HuH-7 (cell line): Measurements from ENCODE around the gene ZNF778.

Experiments used
- DNase-seq: peaks from one replicate; pipeline ENCODE4 v3.0.0; 2011; ENCODE audit warnings: low spot score

Gene ZNF778

DNA sequence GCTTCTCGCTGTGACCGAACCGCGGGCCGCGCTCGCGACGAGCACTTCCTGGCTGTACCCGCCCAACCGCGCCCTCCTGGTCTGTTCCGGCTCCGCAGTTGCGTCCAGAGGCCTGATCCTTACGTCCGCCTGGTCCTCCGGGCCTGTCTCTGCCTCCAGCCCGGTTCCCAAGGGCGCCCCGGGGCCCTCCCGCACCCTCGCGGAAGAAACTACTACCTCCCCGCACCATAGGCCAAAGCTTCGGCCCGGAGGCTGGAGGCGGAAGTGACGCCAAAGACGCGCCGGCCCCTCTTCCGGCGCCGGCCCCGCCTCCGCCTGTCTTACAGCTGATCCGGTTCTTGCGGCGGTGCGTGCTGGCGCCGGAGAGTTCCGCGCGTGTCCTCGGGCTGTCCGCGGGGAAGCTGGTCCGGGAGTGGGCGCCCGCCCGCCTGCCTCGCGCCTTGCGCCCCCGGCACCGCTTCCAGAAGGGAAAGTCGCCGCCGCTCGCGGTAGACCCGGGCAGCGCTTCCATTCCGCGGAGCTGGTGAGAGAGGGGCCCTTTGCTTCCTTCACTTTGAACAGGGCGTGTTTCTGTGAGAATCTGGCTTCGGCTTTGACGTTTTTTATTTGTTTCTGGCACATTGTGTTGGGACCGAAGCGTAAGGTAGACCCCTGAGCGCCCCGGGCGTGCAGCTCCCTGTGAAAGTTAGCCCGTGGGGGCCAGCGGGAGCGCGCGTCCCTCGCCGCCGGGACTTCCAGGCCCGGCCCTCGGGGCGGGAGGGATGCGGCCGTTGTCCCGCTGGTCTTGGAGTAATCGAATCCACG lies at the start of gene ZNF778:
Gene ZNF778, plus strand, starts transcription at position 316 of the 804 bp plus-strand sequence. CDS start 3,425 bp downstream, outside the sequence.
- DNase-seq, result peak; percentile 98

DNA sequence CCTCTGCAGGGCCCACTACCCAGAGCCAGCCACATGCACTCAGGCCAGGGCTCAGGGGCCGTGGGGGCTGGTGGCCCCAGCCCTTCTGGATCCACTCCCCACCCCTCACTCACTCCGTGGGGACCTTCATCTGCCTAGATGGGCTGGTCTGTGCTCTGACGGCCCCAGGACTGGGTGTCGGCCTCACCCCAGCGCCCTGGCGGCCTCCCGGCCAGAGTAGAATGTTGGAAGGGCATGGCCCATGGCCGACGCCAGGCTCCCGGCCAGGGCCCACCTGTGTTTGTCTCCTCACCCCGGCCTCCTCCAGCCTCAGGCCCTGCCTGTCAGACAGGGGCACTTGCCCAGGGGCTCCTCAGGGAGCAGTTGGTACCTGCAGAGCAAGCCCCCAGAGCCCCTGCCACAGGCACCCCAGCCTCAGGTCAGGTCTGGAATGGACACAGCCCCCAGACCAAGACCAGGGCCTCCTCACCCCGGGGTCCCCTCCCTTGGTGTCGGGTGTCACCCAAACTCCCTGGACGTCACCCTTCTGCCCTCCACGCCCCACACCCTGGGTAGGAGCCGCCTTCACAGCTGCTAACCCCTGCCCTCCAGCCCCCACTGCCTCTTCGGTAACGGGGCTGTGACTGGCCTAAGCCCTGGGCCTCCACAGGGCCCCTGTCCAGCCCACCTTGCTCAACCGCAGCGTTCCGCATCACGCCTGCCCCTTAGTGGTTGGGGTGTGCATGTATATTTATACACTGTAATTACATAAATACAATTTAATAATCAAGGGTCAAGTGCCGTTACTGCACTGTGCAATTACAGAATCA lies 48.9 kb upstream of the ZNF778 start:
- DNase-seq, result no peak

DNA sequence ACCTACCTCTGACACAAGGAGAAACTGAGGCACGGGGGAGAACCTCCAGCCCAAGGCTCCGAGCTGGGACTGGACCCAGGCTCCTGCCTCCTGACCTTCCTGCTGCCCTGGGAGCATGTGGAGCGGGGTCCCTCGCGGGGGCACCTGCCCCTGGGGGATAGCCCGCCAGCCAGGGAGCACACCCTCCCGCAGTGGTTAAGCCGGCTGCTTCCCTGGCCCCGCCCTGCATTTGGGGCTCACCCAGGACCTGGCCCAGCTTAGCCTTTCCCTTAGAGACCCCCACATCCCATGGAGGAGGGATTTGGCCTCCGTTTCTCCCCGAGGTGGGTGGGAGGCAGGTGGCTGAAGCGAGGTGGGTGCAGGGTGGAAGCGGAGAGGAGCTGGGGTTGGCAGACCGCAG lies 47.7 kb upstream of the ZNF778 start:
- DNase-seq, result no peak

DNA sequence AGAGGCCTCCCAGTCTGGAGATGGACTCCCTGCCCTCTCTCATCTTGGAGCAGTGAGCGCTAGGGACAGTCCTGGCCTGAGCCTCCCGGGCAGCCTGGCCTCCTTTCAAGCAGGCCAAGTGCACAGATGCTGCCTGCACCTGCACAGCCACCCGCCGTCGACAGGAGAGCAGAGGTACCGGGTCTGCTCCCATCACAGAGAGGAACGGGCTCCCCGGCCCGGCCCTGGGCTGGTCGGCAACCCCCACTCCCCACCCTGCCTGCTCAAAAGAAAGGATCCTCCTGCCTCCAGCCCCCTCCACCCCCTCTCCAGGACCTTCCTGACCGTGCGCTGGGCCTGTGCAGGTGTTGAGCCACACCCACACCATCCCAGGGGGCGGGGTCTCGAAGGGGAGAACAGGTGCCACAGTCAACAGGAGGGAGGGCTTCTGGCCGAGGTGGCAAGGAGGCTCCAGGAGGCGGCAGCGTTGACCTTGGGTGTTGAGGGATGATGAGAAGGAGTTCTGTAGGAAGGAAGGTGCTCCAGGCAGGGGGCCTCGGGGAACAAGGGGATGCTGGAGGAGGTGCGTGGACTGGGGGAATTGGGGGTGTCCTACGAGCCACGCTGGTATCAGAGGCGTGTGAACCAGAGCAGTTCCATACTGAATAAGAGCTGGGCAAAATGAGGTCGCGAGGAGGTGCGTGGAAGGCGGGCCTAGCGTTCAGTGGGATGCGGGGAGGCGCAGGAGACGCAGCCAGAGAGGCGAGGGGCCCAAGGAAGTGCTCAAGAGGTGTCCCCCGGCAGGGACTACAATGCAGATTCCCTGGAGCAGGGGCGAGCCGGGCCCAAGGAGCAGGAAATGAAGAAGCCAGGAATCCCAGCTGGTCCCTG lies 46.9 kb upstream of the ZNF778 start:
- DNase-seq, result no peak

DNA sequence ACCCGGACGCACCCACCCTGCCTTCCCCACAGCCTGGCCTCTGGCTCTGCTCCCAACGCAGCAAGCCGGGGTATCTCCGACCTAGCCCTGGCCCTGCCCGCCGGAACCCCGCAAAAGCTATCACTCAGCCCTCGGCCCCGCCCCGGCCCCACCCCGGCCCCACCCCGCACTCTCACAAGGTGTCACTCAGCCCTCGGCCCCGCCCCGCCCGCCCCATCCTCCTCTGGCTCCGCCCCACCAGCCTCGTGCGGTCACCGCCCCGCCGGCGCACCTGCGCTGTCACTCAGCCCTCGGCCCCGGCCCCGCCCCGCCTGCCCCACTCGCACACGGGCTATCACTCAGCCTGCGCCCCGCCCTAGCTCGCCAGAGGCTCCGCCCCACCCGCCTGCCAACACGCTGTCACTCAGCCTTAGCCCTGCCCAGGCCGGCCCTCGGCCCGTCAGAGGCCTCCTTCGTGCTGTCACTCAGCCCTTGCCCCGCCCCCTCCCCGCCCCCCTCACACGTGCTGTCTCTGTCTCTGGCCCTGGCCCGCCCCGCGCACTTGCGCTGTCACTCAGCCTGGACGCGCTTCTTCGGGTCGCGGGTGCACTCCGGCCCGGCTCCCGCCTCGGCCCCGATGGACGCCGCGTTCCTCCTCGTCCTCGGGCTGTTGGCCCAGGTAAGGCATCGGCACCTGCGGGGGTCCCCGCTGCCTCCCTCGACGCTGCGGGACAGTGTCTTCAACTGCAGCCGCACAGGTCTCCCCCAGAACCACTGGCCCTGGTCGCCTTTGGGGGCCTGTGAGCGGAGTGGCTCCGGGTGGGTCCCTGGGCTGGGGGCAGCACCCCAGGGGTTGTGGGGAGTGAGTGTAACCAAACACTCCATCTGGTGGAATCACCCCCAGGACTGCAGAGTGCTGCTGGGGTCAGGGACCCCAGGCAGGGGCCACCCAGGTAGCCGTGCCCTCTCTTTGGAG lies 46.0 kb upstream of the ZNF778 start, which contains the start of gene CDH15:
Gene CDH15, plus strand, starts transcription at position 533 of the 955 bp plus-strand sequence. Its CDS starts 84 bp downstream, at position 617.
- peak; percentile 100 for DNase-seq

DNA sequence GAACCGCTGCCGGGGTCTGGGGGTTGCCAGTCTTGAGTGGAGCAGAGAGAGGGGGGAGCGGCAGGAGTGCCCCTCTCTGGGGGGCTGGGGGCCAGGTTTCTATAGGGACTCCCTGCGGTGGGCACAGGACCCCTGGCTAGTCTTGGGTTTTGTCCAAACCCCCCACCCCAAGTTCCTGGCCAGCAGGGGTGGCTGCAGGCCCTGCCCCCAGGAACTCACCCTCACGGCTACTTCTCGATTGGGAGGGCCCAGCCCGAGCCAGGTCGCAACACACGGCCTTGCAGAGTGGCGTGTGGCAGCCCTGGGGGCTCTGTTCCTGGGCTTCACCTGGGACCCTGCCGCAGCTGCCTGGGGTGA lies 45.4 kb upstream of the ZNF778 start:
- DNase-seq, result no peak

DNA sequence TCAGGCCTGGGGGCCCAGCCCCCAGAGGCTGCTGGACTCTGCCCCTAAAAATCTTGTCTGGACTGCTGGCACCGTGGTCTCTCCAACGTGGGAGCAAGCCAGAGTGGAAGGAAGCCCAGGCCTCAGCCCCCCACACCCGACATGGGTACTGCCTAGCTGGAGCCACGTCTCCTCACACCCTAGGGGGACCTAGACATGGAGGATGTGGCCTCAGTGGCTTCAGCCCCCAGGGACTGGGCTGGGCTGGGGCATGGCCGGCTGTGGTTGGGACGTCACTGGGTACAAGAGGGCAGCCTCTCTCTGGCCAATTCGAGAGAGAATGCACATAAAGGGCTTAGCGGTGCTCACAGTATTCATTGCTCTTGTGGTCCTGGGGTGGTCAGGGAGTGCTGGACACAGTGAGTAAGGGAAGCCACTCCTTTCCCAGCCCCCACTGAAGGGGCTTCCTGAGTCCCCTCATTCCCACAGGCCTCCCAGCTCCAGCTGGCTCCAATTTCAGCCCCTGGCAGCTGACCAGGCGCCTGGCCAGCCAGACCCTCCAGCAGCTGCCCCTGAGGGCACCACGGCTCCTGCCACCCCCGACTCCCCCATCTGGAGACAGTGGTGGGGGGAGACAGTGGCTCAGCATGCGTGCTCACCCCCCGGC lies 44.9 kb upstream of the ZNF778 start:
- no peak for DNase-seq

DNA sequence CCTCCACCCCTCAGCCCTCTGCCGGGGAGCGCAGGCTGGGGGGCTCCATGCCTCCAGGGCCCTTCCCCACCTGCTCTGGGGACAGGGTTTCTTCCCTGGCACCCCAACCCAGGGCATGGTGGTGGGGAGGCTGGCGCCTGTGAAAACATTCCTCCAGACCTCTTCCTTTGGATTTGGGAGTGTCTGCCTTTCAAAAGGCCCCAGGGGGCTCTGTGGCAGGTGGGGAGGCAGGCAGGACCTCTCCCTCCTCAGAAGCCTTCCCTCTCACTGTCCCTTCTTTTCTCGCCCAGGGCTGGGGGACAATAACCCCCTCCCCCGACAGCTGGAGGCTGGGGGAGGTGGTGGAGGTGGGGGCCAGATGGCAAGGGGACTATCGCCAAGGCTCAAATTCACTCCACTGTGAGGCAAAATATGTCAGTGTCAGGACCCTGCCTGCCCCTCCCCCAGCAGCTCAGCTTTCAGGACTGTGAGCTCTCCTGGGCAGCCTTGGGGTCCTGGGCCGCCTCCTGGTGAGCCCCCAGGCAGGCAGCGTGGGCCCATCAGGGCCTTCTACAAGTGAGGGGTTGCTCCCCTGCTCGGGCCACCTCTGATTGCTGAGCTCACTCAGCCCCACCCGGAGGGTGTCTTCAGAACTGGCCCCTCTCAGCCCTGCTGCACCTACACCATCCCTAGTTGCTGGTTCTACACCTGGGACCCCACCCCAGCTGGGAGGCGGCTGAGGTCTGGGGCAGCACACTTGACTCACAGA lies 44.2 kb upstream of the ZNF778 start:
- no peak for DNase-seq

DNA sequence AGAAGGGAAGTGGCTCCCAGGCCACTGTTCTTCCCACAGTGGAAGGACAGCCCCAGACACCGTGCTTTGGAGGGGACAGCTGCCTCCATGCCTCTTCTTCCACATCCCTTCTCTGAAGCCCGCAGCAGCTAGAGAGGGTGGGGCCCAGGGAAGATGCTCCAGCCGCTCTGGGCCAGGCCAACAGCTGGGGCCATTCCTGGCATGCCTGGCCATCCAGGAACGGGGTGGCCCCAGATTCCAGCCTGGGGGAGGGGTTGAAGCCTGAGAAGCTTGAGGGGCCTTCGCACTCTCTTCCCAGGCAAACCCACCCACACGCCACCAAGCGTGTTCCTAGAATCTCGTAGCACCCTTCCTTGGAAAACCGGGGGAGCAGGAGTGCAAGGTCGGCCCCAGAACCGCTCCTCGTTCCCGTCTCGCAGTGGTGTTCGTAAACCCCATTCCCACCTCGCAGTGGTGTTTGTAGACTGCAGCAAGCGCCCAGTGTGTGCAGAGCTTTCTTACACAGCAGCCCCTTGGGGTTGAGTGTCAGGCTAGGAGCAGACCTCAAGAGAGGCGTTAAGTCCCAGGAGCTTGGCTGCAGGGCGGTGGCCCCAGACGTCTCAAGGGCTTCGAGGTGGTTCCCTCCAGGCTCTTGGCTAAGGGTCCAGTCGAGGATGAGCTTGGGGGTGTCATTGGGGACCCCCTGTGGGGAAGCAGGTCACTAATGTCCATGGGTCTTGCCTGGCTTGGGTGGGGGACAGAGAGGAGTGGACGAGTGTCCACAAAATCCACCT lies 43.3 kb upstream of the ZNF778 start:
- no peak for DNase-seq

DNA sequence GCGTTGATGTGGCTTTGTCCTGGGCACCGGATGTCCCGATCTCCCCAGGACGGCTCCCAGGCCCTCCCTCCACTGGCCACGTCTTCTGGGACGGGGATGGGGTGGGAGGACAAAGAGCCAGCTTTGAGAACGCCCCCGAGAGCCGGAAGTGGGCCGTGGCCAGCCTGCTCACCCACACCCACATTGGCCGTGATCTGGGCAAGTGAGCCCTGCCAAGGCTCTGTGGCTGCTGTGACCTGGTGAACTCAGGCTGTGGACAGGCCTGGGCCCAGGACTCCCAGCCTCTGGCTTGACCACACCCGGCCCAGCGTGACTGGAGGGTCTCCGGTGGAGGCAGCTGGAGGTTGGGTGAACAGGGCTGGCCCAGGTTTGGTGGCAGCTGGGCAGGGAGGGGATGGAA lies 42.6 kb upstream of the ZNF778 start:
- DNase-seq, result no peak

DNA sequence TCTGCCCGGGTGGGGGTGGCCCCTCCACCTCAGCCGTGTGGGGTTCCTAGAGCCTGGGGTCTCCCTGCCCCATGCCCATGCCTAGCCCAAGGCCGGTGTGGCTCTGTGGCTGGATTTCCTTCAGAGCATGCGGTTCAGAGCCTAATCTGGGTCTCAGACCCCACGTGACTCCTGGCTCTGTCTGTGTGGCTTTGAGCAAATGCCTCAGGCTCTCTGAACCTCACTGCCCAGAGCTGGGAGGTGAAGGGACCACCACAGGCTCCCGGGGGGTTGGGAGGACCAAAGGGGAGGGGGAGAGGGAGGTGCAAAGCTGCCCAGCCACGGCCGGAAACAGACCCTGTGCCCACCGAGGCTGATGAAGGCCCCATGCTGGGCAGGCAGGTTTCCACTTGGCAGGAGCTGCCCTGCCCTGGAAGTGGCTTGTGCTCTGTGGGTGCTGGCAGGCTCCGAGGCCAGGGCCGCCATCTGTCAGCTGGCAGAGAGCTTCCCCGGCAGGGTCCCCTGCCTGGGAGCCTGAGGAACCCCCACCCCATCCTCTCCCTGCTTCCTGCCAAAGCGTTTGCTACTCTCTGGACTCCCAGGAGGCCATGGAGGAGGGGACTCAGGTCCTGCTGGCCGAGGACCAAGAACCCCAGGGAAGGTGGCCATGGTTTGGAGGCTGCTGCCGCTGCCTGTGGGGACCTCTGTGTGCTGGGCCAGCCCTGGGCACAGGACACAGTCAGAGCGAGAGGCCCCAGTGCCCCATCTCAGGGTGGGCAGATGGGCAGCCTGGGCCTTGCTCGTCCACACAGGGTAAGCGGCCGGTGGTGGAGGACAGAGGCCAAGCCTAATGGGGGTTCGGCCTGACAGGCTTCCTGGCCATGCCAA lies 42.0 kb upstream of the ZNF778 start:
- no peak for DNase-seq

DNA sequence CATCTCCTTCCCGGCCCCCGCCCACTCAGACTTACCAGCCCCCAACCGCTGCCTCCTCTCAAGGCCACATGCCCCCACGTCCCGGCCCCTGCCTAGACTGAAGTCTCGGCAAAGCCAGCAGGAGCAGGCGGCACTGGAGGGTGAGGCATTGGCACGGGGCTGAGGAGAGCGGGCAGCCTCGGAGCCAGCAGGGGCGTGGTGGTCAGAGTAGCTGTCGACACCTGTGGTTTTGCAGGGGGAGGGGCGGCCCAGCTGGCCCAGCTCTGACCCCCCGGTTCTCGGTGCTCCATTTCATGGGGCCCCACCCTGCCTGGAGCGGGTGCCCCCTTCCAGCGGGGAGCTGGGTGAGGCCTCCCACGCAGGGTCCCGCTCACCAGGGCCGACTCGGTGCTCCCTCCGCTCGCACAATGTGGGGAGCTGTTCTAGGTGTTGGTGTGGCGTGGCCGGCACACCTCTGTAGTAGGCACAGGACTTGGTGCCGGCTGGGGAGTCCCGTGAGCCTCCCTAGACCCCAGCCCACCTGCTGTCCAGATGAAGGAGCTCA lies 41.3 kb upstream of the ZNF778 start:
- DNase-seq, result no peak

DNA sequence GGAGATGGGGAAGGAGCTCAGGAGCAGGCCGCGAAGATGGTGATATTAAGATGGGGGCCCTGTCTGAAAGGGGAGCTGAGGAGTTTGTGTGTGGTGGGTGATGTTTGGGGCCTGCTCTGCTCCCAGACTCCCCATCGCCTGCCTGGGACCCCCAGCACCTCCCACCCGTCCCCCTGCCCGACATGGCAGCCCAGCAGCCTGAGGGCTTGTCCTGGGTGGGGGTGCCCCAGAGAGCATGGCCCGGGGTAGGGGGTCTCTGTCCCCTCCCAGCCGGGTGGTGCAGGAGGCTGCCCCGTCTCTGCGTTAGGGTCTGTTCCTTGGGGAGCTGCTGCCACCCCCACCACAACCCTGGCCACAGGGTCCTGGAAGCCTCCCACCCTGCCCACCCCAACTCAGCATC lies 40.8 kb upstream of the ZNF778 start:
- DNase-seq, result no peak

DNA sequence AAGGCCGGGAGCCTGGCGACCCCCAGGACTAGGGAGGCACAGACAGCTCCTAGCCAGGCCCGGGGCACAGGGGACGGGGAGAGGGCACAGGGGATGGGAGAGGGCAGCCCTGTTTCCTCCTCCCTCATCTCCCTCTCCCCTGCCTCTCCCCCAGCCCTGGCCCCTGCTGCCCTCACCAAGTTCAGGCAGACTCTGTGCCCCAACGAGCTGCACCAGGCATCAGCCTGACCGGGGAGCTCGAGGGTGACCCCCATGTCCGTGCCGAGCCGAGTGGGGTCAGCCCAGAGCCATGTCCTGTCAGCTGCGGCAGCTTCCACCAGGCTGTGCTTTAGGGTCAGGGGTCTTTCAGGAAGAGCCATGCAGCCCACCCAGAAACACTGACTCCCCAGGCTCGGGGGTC lies 40.0 kb upstream of the ZNF778 start:
- DNase-seq, result no peak

DNA sequence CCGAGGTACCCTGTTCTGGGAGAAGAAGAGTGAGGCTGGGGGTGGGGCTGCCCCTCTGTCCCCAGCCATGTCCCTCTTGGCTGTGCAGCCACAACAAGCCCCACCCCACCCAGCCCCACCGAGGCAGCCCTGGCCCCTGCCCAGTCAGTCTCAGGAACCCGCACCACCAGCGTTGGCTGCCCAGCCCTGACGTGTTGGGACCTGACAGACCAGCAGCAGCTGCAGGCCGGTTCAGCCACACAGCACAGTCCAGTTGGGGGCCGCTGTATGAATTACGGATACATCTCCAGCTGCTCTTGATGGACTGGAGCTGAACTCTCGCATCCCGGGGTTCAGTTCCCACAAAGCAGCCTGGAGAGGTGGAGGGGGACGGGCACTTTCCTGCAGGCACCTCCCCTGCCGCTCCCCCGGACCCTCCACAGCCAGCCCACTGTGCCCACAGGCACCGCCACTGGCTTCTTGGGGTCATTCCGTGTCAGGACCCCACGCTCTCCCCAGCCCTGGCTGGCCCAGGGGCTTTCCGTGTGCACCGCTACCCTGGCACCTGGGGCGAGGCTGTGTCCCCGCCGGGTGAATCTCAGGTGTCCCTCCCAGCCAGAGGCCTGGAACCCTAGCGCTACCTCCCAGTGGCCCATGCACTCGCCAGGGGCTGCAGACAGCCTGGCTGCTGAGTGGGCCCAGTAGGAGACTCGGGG lies 38.9 kb upstream of the ZNF778 start:
- no peak for DNase-seq

DNA sequence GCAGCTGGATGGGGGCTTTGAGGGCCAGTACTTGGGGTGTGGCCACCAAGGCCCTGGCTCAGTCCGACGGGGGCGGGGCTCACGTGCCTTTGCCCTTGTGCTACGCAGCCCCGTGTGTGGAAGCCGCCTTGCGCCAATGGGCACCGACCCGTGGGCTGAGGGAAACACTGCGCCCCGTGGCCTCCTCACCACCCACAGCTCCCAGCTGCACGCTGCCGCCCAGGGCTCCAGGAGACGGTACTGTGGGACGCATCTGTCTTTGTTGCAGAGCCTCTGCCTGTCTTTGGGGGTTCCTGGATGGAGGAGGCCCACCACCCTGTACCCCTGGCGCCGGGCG lies 38.4 kb upstream of the ZNF778 start:
- DNase-seq, result no peak

DNA sequence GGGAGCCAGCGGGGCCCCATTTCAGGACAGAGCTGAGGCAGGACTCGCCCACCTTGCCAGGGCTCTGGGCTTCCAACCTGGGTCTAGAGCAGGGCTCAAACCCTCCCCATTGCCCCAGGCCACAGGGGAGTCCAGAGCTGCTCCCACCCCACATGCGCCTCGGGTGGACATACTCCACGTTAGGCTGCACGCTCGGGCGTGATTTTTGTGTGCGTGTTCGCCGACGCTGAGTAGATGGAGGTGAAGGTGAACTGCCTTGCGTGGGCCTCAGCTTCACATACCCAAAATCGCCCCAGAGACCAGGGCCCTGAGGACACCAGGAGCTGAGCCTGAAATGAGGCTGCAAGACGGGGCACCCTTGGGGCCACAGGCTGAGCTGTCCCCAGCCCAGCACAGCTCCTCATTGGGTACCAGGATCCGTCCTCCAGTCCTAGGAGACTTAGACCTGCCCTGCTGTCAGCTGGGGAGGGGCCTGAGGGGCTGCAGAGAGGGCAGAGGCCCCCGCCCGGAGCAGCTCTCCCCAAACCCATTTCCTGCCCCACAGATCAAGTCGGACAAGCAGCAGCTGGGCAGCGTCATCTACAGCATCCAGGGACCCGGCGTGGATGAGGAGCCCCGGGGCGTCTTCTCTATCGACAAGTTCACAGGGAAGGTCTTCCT lies 37.7 kb upstream of the ZNF778 start:
- no peak for DNase-seq
